ENCODE data around the gene COL6A1.

Gene COL6A1

GRCh38 chr21:46052703-46053651 is 71.4 kb downstream of the COL6A1 start:
- Histone ChIP-seq H3K27ac (peak overlapping the region in 1 of 2 donors; percentile 90), H3K36me3 (no peaks in the 10 kb centered on the region), H3K9me3 (no peaks in the 10 kb centered on the region), H3K4me1 (peaks cover 12 to 54% (median 45%) of the 10 kb centered on the region in 4 donors), H3K4me3 (peak overlapping the region in 1 of 2 donors; percentile 23), H3K27me3 (no peaks in the 10 kb centered on the region)
- intact Hi-C loops (cut with DNase I; ENCODE audit: low total_unique reads) = no loop called here
- DNase-seq = no peak
- TF ChIP-seq CTCF (IDR thresholded peaks at IDR 0.05) = no peak

GRCh38 chr21:46054031-46054430 is 72.5 kb downstream of the COL6A1 start:
- Histone ChIP-seq H3K9me3 (no peaks in the 10 kb centered on the region), H3K4me3 (no peak overlapping the region), H3K27me3 (no peaks in the 10 kb centered on the region), H3K27ac (peak overlapping the region; percentile 90 to 97), H3K36me3 (no peaks in the 10 kb centered on the region), H3K4me1 (peaks cover 12 to 52% (median 45%) of the 10 kb centered on the region in 4 donors)
- intact Hi-C loops (cut with DNase I; ENCODE audit: low total_unique reads) = loop anchor here (2.0 kb wide), 1 partner anchor 71 kb away; no protein-coding TSS in a partner anchor
- DNase-seq = no peak
- TF ChIP-seq CTCF (IDR thresholded peaks at IDR 0.05) = no peak

GRCh38 chr21:46054451-46054881 is 72.9 kb downstream of the COL6A1 start:
- no peak for DNase-seq
- H3K36me3 ChIP-seq = no peaks in the 10 kb centered on the region
- intact Hi-C loops (cut with DNase I; ENCODE audit: low total_unique reads) = loop anchor here (2.0 kb wide), 1 partner anchor 72 kb away; no protein-coding TSS in a partner anchor
- peaks cover 12 to 50% (median 45%) of the 10 kb centered on the region in 4 donors for H3K4me1 ChIP-seq
- H3K4me3 ChIP-seq = no peak overlapping the region
- peak overlapping the region; percentile 90 to 97 for H3K27ac ChIP-seq
- H3K9me3 ChIP-seq = no peaks in the 10 kb centered on the region
- TF ChIP-seq CTCF (IDR thresholded peaks at IDR 0.05) = no peak
- H3K27me3 ChIP-seq = no peaks in the 10 kb centered on the region

Measured in tibial artery (tissue), 4 donors.